ENCODE data around the gene ZNF500.

Gene ZNF500

DNA sequence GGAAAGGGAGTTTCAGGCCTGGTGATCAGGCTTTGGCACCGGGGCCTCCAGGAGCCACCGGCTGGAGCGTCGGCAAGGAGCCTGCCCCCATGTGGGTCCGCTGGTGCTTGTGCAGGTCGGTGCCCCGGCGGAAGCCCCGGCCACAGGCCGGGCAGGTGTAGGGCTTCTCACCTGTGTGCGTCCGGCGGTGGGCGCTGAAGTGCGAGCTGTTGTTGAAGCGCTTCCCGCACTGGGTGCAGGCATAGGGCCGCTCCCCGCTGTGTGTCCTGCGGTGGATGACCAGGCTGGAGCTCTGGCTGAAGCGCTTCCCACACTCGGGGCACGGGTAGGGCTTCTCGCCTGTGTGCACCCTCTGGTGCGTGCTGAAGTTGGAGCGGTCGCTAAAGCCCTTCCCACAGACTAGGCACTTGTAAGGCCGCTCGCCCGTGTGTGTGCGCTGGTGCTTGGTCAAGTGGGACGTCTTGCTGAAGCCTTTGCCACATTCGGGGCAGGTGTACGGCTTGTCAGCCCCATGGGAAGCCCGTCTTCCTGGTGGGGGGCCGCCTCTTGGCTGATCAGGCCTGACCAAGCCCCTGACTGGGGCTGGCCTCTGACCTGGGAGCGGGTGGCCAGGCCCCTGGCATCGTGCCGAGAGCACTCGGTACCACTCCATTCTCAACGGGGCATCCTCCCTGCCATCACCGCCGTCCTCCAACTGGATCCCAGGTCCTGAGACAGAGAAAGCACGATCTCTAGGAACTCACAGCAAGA is 14.4 kb downstream of the ZNF500 start:
- in situ Hi-C loops (cut with MboI; ENCODE audit: low pct_unique_long_range_greater_than_20kb, low sequenced_read_pairs, unreplicated experiment): no loop called here
- no peak for DNase-seq (ENCODE audit: low spot score)
- TF ChIP-seq, protein P1, sequence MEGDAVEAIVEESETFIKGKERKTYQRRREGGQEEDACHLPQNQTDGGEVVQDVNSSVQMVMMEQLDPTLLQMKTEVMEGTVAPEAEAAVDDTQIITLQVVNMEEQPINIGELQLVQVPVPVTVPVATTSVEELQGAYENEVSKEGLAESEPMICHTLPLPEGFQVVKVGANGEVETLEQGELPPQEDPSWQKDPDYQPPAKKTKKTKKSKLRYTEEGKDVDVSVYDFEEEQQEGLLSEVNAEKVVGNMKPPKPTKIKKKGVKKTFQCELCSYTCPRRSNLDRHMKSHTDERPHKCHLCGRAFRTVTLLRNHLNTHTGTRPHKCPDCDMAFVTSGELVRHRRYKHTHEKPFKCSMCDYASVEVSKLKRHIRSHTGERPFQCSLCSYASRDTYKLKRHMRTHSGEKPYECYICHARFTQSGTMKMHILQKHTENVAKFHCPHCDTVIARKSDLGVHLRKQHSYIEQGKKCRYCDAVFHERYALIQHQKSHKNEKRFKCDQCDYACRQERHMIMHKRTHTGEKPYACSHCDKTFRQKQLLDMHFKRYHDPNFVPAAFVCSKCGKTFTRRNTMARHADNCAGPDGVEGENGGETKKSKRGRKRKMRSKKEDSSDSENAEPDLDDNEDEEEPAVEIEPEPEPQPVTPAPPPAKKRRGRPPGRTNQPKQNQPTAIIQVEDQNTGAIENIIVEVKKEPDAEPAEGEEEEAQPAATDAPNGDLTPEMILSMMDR (IDR thresholded peaks at IDR 0.05; ENCODE audit: extremely low read depth, insufficient read depth, missing control alignments): no peak

DNA sequence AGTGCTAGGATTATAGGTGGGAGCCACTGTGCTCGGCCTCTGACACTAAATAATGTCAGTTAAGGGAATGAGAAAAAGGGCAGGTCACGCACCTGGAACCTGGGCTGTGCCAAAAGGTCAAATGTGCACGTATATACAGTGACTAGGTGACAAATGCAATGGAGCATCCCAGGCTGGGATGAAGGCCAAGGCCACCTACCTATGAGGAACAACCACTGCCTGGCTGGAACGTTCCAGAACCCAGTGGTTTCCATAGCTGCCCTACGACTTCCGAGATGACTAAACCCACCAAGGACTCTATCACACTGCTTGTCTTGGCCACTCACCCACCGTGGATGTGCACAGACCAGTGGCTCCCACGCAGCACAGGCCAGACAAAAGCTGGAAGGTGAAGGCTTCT is 16.1 kb downstream of the ZNF500 start:
- TF ChIP-seq, protein P1 (IDR thresholded peaks at IDR 0.05; ENCODE audit: extremely low read depth, insufficient read depth, missing control alignments): no peak
- in situ Hi-C loops (cut with MboI; ENCODE audit: low pct_unique_long_range_greater_than_20kb, low sequenced_read_pairs, unreplicated experiment): no loop called here
- no peak for DNase-seq (ENCODE audit: low spot score)

DNA sequence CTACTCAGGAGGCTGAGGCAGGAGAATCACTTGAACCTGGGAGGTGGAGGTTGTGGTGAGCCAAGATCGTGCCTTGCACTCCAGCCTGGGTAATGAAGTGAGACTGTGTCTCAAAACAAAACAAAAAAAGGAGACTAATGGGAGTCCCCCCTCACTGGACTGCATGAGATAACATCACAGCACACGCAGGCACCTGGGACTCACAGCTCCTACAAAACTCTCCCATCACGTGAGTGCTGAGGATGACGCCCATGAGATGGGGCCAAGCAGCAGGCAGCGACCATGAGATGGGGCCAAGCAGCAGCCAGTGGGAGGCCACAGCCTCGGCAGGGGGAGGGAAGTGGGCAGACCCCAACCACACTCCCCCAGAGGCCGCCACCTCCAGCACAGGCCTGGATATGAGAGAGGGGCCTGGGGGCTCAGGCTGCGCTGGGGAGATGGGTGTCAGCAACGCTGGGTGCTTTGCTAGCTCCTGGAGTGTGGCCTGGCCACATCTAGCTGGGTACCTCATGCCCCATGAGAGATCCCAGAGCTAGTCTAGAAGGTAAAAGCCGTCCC is 17.2 kb downstream of the ZNF500 start:
- peak; percentile 75 for DNase-seq (ENCODE audit: low spot score)
- TF ChIP-seq, protein P1 (IDR thresholded peaks at IDR 0.05; ENCODE audit: extremely low read depth, insufficient read depth, missing control alignments): no peak
- in situ Hi-C loops (cut with MboI; ENCODE audit: low pct_unique_long_range_greater_than_20kb, low sequenced_read_pairs, unreplicated experiment): loop anchor here (25.0 kb wide), 1 partner anchor 313 kb away; the partner anchor contains the start of genes ALG1 and C16orf89

DNA sequence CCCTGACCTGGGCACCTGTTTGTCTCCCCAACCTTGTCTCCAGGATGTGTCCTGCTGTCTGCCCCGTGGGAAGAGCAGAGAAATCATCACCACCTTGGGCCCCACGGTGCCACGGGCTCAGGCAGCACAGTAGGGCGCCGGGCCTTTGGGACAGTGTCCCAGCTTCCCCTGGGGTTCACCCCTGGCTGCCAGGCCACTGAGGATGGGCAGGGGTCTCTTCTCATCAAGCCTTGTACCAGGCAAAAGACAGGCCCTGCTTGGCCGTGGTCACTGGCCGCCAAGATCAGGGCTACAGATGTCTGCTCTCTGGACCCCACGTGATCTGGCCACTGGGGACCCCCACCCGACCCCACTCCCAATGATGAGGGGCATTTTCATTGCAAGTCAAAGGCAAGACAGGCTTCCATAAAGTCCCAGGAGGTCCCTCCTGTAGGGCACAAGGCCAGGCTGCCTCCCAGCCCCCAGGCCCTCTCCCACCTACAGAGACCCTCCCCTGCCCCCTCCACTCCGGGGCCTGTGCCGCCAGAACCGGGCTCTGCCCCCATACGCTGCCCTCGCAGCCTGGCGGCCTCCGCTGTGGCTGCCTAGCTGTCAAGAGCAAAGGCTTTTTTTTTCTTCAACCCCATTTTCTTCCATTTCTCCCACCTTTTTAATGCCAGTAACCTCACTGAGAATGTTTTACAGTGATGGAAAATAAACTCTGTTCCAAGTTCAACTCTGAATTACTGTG is 18.1 kb downstream of the ZNF500 start:
- TF ChIP-seq, protein P1 (IDR thresholded peaks at IDR 0.05; ENCODE audit: extremely low read depth, insufficient read depth, missing control alignments): no peak
- in situ Hi-C loops (cut with MboI; ENCODE audit: low pct_unique_long_range_greater_than_20kb, low sequenced_read_pairs, unreplicated experiment): loop anchor here (25.0 kb wide), 1 partner anchor 313 kb away; the partner anchor contains the start of genes ALG1 and C16orf89
- no peak for DNase-seq (ENCODE audit: low spot score)

DNA sequence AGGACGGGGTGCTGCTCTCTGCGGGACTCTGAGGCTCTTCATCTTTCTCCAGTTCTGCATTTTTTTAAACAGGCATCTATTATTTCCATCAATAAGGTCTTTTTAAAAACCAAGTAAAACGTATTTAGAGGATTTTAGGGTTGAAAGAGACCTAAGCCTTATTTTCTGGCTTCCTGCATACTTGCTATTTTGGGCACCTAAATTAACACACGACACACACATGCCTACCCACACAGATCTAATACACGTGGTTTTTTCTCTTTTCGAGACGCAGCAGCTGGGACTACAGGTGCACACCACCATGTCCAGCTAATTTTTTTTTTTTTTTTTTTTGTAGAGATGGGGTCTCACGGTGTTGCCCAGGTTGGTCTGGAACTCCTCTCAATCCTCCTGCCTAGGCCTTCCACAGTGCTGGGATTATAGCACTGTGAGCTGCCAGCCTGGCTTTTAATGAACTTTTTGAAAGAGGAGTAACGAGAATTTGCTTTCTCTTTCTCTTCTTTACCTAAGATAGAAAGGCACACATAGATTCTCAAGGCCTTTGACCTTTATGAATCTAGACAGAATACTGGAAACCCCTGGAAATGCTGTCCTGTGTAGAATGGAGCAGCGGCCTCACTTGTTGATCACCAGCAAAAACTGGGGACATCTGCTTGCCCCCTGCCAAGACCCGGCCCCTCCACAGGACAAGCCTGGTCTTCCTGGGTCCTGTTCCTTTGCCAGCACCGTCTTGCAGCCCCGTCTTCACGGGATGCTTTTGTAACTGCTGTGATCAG is 18.9 kb downstream of the ZNF500 start:
- TF ChIP-seq, protein P1 (IDR thresholded peaks at IDR 0.05; ENCODE audit: extremely low read depth, insufficient read depth, missing control alignments): no peak
- no peak for DNase-seq (ENCODE audit: low spot score)
- in situ Hi-C loops (cut with MboI; ENCODE audit: low pct_unique_long_range_greater_than_20kb, low sequenced_read_pairs, unreplicated experiment): loop anchor here (25.0 kb wide), 1 partner anchor 314 kb away; the partner anchor contains the start of genes ALG1 and C16orf89

Data from GM13977 (cell line).